Measurements from ENCODE around the gene DPM2.

The DPM2 gene

GRCh38 chr9:127968700-127969383, 31.2 kb upstream of the DPM2 start:
- Histone ChIP-seq H3K27ac (replicated peaks; ENCODE audit: low read length) (no peak overlapping the region), H2BK5ac (ENCODE audit: low read length) (no peak overlapping the region), H3K9ac (ENCODE audit: low read depth, low read length, poor library complexity) (no peak overlapping the region), H2BK15ac (ENCODE audit: low read length) (no peak overlapping the region), H2BK120ac (ENCODE audit: low read depth, low read length) (no peak overlapping the region), H3K4me1 (ENCODE audit: control insufficient read depth in 2 of 2, insufficient read depth in 1 of 2, low read depth in 1 of 2, low read length in 2 of 2) (peaks cover 41 to 42% of the 10 kb centered on the region in 2 donors), H3K79me1 (ENCODE audit: low read depth, low read length) (peaks cover 28% of the 10 kb centered on the region), H2BK12ac (ENCODE audit: low read length) (no peak overlapping the region), H3K4me2 (ENCODE audit: insufficient read depth, low read length, poor library complexity, severe bottlenecking) (no peak overlapping the region), H4K91ac (ENCODE audit: low read depth, low read length, poor library complexity) (no peak overlapping the region), H3K27me3 (ENCODE audit: control insufficient read depth in 3 of 3, insufficient read depth in 3 of 3, low read depth in 1 of 3, low read length in 3 of 3) (no peaks in the 10 kb centered on the region), H3K18ac (ENCODE audit: low read length) (no peak overlapping the region), H3K4ac (ENCODE audit: low read length) (no peak overlapping the region), H4K8ac (ENCODE audit: low read depth, low read length) (no peak overlapping the region), H3K9me3 (replicated peaks in 1 of 2; ENCODE audit: control insufficient read depth in 2 of 2, insufficient read depth in 1 of 2, low read depth in 1 of 2, low read length in 2 of 2) (no peaks in the 10 kb centered on the region), H3K14ac (ENCODE audit: low read length) (no peak overlapping the region), H2AFZ (ENCODE audit: low read length) (no peak overlapping the region), H2AK5ac (ENCODE audit: low read depth, low read length) (no peak overlapping the region), H3K4me3 (ENCODE audit: low read length in 2 of 2) (no peak overlapping the region), H3K23ac (ENCODE audit: low read depth, low read length, poor library complexity) (peak overlapping the region; percentile 60), H3K36me3 (replicated peaks in 1 of 2; ENCODE audit: control insufficient read depth in 2 of 2, insufficient read depth in 2 of 2, low read length in 2 of 2) (no peaks in the 10 kb centered on the region)
- no CpG with 5 or more reads among the region's 10 CpGs for WGBS, 2 donors (ENCODE audit: extremely low coverage in 2 of 2, insufficient read length in 2 of 2, insufficient replicate concordance in 1 of 2)
- DNase-seq (ENCODE audit: low spot score): no peak

GRCh38 chr9:127968042-127968441, 30.4 kb upstream of the DPM2 start:
- Histone ChIP-seq H3K4me3 (ENCODE audit: low read length in 2 of 2) (no peak overlapping the region), H3K9me3 (replicated peaks in 1 of 2; ENCODE audit: control insufficient read depth in 2 of 2, insufficient read depth in 1 of 2, low read depth in 1 of 2, low read length in 2 of 2) (no peaks in the 10 kb centered on the region), H3K4ac (ENCODE audit: low read length) (no peak overlapping the region), H4K8ac (ENCODE audit: low read depth, low read length) (no peak overlapping the region), H3K14ac (ENCODE audit: low read length) (peak overlapping the region; percentile 1), H4K91ac (ENCODE audit: low read depth, low read length, poor library complexity) (no peak overlapping the region), H3K4me2 (ENCODE audit: insufficient read depth, low read length, poor library complexity, severe bottlenecking) (no peak overlapping the region), H2AFZ (ENCODE audit: low read length) (no peak overlapping the region), H3K23ac (ENCODE audit: low read depth, low read length, poor library complexity) (no peak overlapping the region), H2BK15ac (ENCODE audit: low read length) (no peak overlapping the region), H2BK120ac (ENCODE audit: low read depth, low read length) (no peak overlapping the region), H3K18ac (ENCODE audit: low read length) (no peak overlapping the region), H3K36me3 (replicated peaks in 1 of 2; ENCODE audit: control insufficient read depth in 2 of 2, insufficient read depth in 2 of 2, low read length in 2 of 2) (no peaks in the 10 kb centered on the region), H3K79me1 (ENCODE audit: low read depth, low read length) (peaks cover 24% of the 10 kb centered on the region), H3K9ac (ENCODE audit: low read depth, low read length, poor library complexity) (no peak overlapping the region), H2AK5ac (ENCODE audit: low read depth, low read length) (no peak overlapping the region), H2BK12ac (ENCODE audit: low read length) (no peak overlapping the region), H3K27me3 (ENCODE audit: control insufficient read depth in 3 of 3, insufficient read depth in 3 of 3, low read depth in 1 of 3, low read length in 3 of 3) (no peaks in the 10 kb centered on the region), H3K4me1 (ENCODE audit: control insufficient read depth in 2 of 2, insufficient read depth in 1 of 2, low read depth in 1 of 2, low read length in 2 of 2) (peaks cover 36 to 41% of the 10 kb centered on the region in 2 donors), H3K27ac (replicated peaks; ENCODE audit: low read length) (no peak overlapping the region), H2BK5ac (ENCODE audit: low read length) (no peak overlapping the region)
- DNase-seq (ENCODE audit: low spot score): no peak
- WGBS, 2 donors (ENCODE audit: extremely low coverage in 2 of 2, insufficient read length in 2 of 2, insufficient replicate concordance in 1 of 2): no CpG with 5 or more reads among the region's 3 CpGs

GRCh38 chr9:127967151-127967809, 29.6 kb upstream of the DPM2 start:
- WGBS, 2 donors (ENCODE audit: extremely low coverage in 2 of 2, insufficient read length in 2 of 2, insufficient replicate concordance in 1 of 2): no CpG with 5 or more reads among the region's 9 CpGs
- Histone ChIP-seq H2BK12ac (ENCODE audit: low read length) (no peak overlapping the region), H3K14ac (ENCODE audit: low read length) (no peak overlapping the region), H2BK120ac (ENCODE audit: low read depth, low read length) (no peak overlapping the region), H2AFZ (ENCODE audit: low read length) (no peak overlapping the region), H3K4ac (ENCODE audit: low read length) (no peak overlapping the region), H3K4me2 (ENCODE audit: insufficient read depth, low read length, poor library complexity, severe bottlenecking) (no peak overlapping the region), H3K18ac (ENCODE audit: low read length) (peak overlapping the region; percentile 27), H3K9me3 (replicated peaks in 1 of 2; ENCODE audit: control insufficient read depth in 2 of 2, insufficient read depth in 1 of 2, low read depth in 1 of 2, low read length in 2 of 2) (no peaks in the 10 kb centered on the region), H3K27me3 (ENCODE audit: control insufficient read depth in 3 of 3, insufficient read depth in 3 of 3, low read depth in 1 of 3, low read length in 3 of 3) (no peaks in the 10 kb centered on the region), H2BK5ac (ENCODE audit: low read length) (no peak overlapping the region), H3K4me3 (ENCODE audit: low read length in 2 of 2) (no peak overlapping the region), H3K79me1 (ENCODE audit: low read depth, low read length) (peaks cover 23% of the 10 kb centered on the region), H4K8ac (ENCODE audit: low read depth, low read length) (no peak overlapping the region), H3K23ac (ENCODE audit: low read depth, low read length, poor library complexity) (peak overlapping the region; percentile 66), H3K4me1 (ENCODE audit: control insufficient read depth in 2 of 2, insufficient read depth in 1 of 2, low read depth in 1 of 2, low read length in 2 of 2) (peaks cover 29 to 39% of the 10 kb centered on the region in 2 donors), H4K91ac (ENCODE audit: low read depth, low read length, poor library complexity) (no peak overlapping the region), H3K9ac (ENCODE audit: low read depth, low read length, poor library complexity) (no peak overlapping the region), H2AK5ac (ENCODE audit: low read depth, low read length) (no peak overlapping the region), H2BK15ac (ENCODE audit: low read length) (no peak overlapping the region), H3K36me3 (replicated peaks in 1 of 2; ENCODE audit: control insufficient read depth in 2 of 2, insufficient read depth in 2 of 2, low read length in 2 of 2) (no peaks in the 10 kb centered on the region), H3K27ac (replicated peaks; ENCODE audit: low read length) (no peak overlapping the region)
- DNase-seq (ENCODE audit: low spot score): no peak

- peaks cover 22 to 33% of the 10 kb centered on the region in 2 donors for H3K4me1 ChIP-seq (ENCODE audit: control insufficient read depth in 2 of 2, insufficient read depth in 1 of 2, low read depth in 1 of 2, low read length in 2 of 2)
- H2AFZ ChIP-seq (ENCODE audit: low read length): no peak overlapping the region
- H3K9me3 ChIP-seq (replicated peaks in 1 of 2; ENCODE audit: control insufficient read depth in 2 of 2, insufficient read depth in 1 of 2, low read depth in 1 of 2, low read length in 2 of 2): no peaks in the 10 kb centered on the region
- no peak overlapping the region for H3K14ac ChIP-seq (ENCODE audit: low read length)
- H3K36me3 ChIP-seq (replicated peaks in 1 of 2; ENCODE audit: control insufficient read depth in 2 of 2, insufficient read depth in 2 of 2, low read length in 2 of 2): no peaks in the 10 kb centered on the region
- WGBS, 2 donors (ENCODE audit: extremely low coverage in 2 of 2, insufficient read length in 2 of 2, insufficient replicate concordance in 1 of 2): no CpG with 5 or more reads among the region's 8 CpGs
- H3K27ac ChIP-seq (replicated peaks; ENCODE audit: low read length): no peak overlapping the region
- no peak overlapping the region for H4K91ac ChIP-seq (ENCODE audit: low read depth, low read length, poor library complexity)
- DNase-seq (ENCODE audit: low spot score): no peak
- peaks cover 21% of the 10 kb centered on the region for H3K79me1 ChIP-seq (ENCODE audit: low read depth, low read length)
- H2BK12ac ChIP-seq (ENCODE audit: low read length): no peak overlapping the region
- peak overlapping the region; percentile 66 for H3K23ac ChIP-seq (ENCODE audit: low read depth, low read length, poor library complexity)
- no peak overlapping the region for H2BK15ac ChIP-seq (ENCODE audit: low read length)
- H3K4ac ChIP-seq (ENCODE audit: low read length): no peak overlapping the region
- no peak overlapping the region for H2BK5ac ChIP-seq (ENCODE audit: low read length)
- H3K18ac ChIP-seq (ENCODE audit: low read length): no peak overlapping the region
- H3K4me3 ChIP-seq (ENCODE audit: low read length in 2 of 2): no peak overlapping the region
- H2AK5ac ChIP-seq (ENCODE audit: low read depth, low read length): peak overlapping the region; percentile 50
- no peak overlapping the region for H2BK120ac ChIP-seq (ENCODE audit: low read depth, low read length)
- no peak overlapping the region for H3K4me2 ChIP-seq (ENCODE audit: insufficient read depth, low read length, poor library complexity, severe bottlenecking)
- H3K9ac ChIP-seq (ENCODE audit: low read depth, low read length, poor library complexity): no peak overlapping the region
- no peak overlapping the region for H4K8ac ChIP-seq (ENCODE audit: low read depth, low read length)
- no peaks in the 10 kb centered on the region for H3K27me3 ChIP-seq (ENCODE audit: control insufficient read depth in 3 of 3, insufficient read depth in 3 of 3, low read depth in 1 of 3, low read length in 3 of 3)
Observed at GRCh38 chr9:127966416-127967150, 28.9 kb upstream of the DPM2 start.
